GM12875 (cell line): ENCODE measurements around the gene APOBEC3H.

Experiments used
- H3K4me3 ChIP-seq: one replicate; pipeline ENCODE4 v1.5.1; 2011; ENCODE audit warnings: low read depth, low read length, control low read depth
- CTCF ChIP-seq: IDR thresholded peaks from 2 replicates; pipeline ENCODE4 v1.5.1; 2011; ENCODE audit warnings: low read depth, mild to moderate bottlenecking, control low read depth, inconsistent platforms, low read length, moderate library complexity, borderline replicate concordance; ENCODE audit not compliant: insufficient read depth

Gene APOBEC3H

DNA sequence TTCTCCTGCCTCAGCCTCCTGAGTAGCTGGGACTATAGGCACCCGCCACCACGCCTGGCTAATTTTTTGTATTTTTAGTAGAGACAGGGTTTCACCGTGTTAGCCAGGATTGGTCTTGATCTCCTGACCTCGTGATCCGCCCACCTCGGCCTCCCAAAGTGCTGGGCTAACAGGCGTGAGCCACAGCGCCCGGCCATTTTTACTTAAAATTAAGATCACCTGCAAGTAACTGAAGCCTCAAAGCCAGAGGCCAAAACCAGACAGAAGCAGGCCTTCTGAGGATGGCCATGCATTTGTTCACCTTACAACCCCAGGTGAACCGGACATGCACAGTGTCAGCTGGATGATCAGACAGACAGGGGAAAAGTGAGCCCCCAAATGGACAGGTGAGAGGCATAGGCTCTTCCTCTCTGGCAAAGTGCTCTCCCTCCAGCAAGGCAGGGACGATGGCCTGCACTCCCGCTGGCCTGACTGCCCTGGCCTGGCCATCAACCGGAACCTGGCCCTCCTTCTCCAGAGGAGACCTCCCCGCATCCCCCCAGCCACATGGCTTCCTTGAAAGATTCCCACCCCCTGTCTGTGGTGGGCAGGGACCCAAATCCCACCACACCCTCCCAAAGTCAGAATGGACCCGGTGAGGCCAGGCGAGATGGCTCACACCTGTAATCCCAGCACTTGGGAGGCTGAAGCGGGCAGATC is 25.9 kb downstream of the APOBEC3H start:
- no peak overlapping the region for H3K4me3 ChIP-seq
- TF ChIP-seq CTCF = no peak

DNA sequence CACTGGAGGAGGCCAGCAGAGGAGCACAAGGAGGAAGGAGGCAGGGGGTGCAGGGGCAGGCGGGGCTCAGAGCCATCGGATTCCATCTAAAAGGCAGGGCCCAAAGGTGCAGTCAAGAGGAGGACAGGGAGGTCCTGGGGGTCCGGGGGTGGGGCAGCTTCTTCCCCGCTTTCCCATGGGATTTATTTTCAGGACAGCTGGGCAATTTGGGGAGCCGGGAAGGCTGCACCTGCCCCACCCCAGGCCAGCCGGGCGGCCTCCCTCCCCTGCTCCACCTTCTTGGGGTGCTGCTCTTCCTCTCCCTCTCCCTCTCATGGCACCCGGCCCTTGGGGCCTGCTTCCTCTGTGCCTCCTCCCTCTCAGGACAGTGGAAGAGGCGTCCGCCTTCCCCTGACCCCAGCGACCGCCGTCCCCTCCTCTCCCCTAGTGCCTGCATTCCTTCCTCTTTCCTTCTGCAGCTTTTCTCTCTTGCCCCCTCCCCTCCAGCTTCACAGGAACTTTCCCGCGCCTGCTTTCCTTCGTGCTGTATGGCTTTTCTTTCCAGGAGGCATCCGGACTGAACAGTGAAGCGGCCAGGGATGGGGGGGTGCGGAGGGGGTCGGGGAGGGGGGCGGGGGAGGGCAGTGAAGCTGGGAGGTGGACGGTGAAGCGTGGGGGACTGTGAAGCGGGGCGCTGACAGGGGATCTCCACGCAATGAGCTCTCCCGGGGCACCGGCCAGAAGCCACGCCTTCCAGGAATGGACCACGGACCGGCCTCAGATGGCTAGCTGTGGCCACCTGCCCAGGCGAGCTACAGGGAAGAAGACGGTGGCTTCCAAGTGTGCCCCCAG is 26.9 kb downstream of the APOBEC3H start:
- H3K4me3 ChIP-seq = no peak overlapping the region
- TF ChIP-seq CTCF = no peak

- no peak overlapping the region for H3K4me3 ChIP-seq
- TF ChIP-seq CTCF = no peak
These were observed 28.6 kb downstream of the APOBEC3H start for GRCh38 chr22:39125622-39126021.

- H3K4me3 ChIP-seq = no peak overlapping the region
- no peak for TF ChIP-seq CTCF
These were observed 31.5 kb downstream of the APOBEC3H start for GRCh38 chr22:39128508-39128907.

- H3K4me3 ChIP-seq = no peak overlapping the region
- TF ChIP-seq CTCF = no peak
These were observed 32.0 kb downstream of the APOBEC3H start for GRCh38 chr22:39129081-39129480.

DNA sequence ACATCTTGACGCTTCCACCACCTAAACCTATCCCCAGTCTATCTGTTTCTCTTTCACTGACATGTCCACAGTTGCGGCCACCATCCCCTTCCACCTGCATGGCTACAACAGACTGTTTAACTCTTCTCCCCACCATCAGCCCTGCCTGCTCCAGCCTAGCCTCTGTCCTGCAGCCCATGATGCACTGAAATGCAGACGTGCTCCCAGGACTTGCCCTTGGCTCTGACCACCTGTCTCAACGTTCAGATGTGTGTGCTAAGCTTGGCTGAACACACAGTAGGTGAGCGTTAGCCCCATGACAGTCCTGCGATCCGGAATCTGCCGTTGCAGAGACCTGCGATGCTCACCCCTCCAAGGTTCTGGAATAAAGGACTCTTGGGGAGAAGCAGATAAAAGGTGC is 32.7 kb downstream of the APOBEC3H start:
- H3K4me3 ChIP-seq = no peak overlapping the region
- TF ChIP-seq CTCF = no peak
